Stomach (tissue), 4 donors: Measurements from ENCODE around the gene IPCEF1.

Experiments
- POLR2AphosphoS5 ChIP-seq, 3 donors: sonication (generic); formaldehyde crosslinking; IDR thresholded peaks; one replicate each; pipeline ENCODE4 v1.6.1; 2016; ENCODE audit warnings: antibody characterized with exemption in 3 of 3
- TF ChIP-seq, protein P1 (sequence below), 7 experiments: fragments of 450-650 bp in 4 of 7; fragments of 200-600 bp in 3 of 7; sonication (generic) in 3 of 7; IDR thresholded peaks; one replicate each; pipeline ENCODE4 v1.5.1; 2016 to 2019; ENCODE audit warnings: antibody characterized with exemption in 7 of 7, control low read depth in 2 of 7, mild to moderate bottlenecking in 1 of 7

- no peak for TF ChIP-seq POLR2AphosphoS5 (IDR thresholded peaks at IDR 0.05)
- TF ChIP-seq, protein P1, sequence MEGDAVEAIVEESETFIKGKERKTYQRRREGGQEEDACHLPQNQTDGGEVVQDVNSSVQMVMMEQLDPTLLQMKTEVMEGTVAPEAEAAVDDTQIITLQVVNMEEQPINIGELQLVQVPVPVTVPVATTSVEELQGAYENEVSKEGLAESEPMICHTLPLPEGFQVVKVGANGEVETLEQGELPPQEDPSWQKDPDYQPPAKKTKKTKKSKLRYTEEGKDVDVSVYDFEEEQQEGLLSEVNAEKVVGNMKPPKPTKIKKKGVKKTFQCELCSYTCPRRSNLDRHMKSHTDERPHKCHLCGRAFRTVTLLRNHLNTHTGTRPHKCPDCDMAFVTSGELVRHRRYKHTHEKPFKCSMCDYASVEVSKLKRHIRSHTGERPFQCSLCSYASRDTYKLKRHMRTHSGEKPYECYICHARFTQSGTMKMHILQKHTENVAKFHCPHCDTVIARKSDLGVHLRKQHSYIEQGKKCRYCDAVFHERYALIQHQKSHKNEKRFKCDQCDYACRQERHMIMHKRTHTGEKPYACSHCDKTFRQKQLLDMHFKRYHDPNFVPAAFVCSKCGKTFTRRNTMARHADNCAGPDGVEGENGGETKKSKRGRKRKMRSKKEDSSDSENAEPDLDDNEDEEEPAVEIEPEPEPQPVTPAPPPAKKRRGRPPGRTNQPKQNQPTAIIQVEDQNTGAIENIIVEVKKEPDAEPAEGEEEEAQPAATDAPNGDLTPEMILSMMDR (IDR thresholded peaks at IDR 0.05) = no peak
Measured at GRCh38 chr6:154307696-154308425, 48.7 kb downstream of the IPCEF1 start.
